OCI-LY3 (cell line): ENCODE data around the gene BTBD9.

ENCODE experiments used
- H2AFZ ChIP-seq: fragments of 200-600, 300-600 bp; shearing (Covaris generic); 2 replicates; pipeline ENCODE4 v1.6.0; 2014; ENCODE audit warnings: antibody characterized with exemption, low read depth, low read length
- H3K27ac ChIP-seq: fragments of 200-600, 300-600 bp; sonication (generic); 2 replicates; pipeline ENCODE4 v1.5.1; 2014; ENCODE audit warnings: mild to moderate bottlenecking, low read length, moderate library complexity, mixed read lengths
- H3K27me3 ChIP-seq: fragments of 200-600, 300-600 bp; sonication (generic); 2 replicates; pipeline ENCODE4 v1.6.1; 2014; ENCODE audit warnings: low read depth, low read length, mixed read lengths
- H3K36me3 ChIP-seq: fragments of 200-600, 300-600 bp; sonication (generic); replicated peaks from 2 replicates; pipeline ENCODE3; 2014; ENCODE audit warnings: low read depth, low read length, mixed read lengths
- H3K4me1 ChIP-seq: fragments of 300-600, 200-600 bp; sonication (generic); 2 replicates; pipeline ENCODE4 v1.6.1; 2014; ENCODE audit warnings: low read length, mixed read lengths
- H3K4me2 ChIP-seq: fragments of 200-600, 300-600 bp; sonication (generic); 2 replicates; pipeline ENCODE4 v1.6.1; 2014; ENCODE audit warnings: low read length, mixed read lengths
- H3K4me3 ChIP-seq: fragments of 300-600, 200-600 bp; sonication (generic); 2 replicates; pipeline ENCODE4 v1.5.1; 2014; ENCODE audit warnings: antibody characterized with exemption, mild to moderate bottlenecking, low read length, moderate library complexity
- H3K79me2 ChIP-seq: fragments of 300-600, 200-600 bp; shearing (Covaris generic); 2 replicates; pipeline ENCODE4 v1.6.1; 2014; ENCODE audit warnings: mild to moderate bottlenecking, low read length, mixed read lengths
- H3K9ac ChIP-seq: fragments of 300-600, 200-600 bp; shearing (Covaris generic); 2 replicates; pipeline ENCODE4 v1.6.0; 2014; ENCODE audit warnings: mild to moderate bottlenecking, low read length, moderate library complexity
- H3K9me3 ChIP-seq: fragments of 200-600, 300-600 bp; shearing (Covaris generic); 2 replicates; pipeline ENCODE4 v1.6.1; 2014; ENCODE audit warnings: low read length, mixed read lengths; ENCODE audit not compliant: insufficient read depth
- H4K20me1 ChIP-seq: fragments of 200-600, 300-600 bp; sonication (generic); 2 replicates; pipeline ENCODE4 v1.6.1; 2016; ENCODE audit warnings: low read length, mixed read lengths; ENCODE audit not compliant: insufficient read depth
- EZH2phosphoT487 ChIP-seq: fragments of 200-600 bp; shearing (Covaris generic); IDR thresholded peaks from 2 replicates; pipeline ENCODE4 v1.6.1; 2018; ENCODE audit warnings: antibody characterized with exemption, mixed run types, low read depth
- TF ChIP-seq, protein P1 (sequence below): fragments of 200-600, 300-600 bp; sonication (generic); IDR thresholded peaks from 2 replicates; pipeline ENCODE4 v1.5.1; 2014; ENCODE audit warnings: antibody characterized with exemption, low read length, low read depth

Gene BTBD9

GRCh38 chr6:38676236-38676973 is 36.7 kb upstream of the BTBD9 start:
- no peaks in the 10 kb centered on the region for H3K79me2 ChIP-seq
- no peaks in the 10 kb centered on the region for H3K27me3 ChIP-seq
- no peak overlapping the region for H3K9ac ChIP-seq
- H3K27ac ChIP-seq: peak overlapping the region; percentile 58
- peaks cover 4% of the 10 kb centered on the region; the same call in 1 of the 2 replicates for H4K20me1 ChIP-seq
- H3K4me1 ChIP-seq: peaks cover 43% of the 10 kb centered on the region
- H3K9me3 ChIP-seq: no peaks in the 10 kb centered on the region
- no peak for TF ChIP-seq EZH2phosphoT487
- TF ChIP-seq, protein P1, sequence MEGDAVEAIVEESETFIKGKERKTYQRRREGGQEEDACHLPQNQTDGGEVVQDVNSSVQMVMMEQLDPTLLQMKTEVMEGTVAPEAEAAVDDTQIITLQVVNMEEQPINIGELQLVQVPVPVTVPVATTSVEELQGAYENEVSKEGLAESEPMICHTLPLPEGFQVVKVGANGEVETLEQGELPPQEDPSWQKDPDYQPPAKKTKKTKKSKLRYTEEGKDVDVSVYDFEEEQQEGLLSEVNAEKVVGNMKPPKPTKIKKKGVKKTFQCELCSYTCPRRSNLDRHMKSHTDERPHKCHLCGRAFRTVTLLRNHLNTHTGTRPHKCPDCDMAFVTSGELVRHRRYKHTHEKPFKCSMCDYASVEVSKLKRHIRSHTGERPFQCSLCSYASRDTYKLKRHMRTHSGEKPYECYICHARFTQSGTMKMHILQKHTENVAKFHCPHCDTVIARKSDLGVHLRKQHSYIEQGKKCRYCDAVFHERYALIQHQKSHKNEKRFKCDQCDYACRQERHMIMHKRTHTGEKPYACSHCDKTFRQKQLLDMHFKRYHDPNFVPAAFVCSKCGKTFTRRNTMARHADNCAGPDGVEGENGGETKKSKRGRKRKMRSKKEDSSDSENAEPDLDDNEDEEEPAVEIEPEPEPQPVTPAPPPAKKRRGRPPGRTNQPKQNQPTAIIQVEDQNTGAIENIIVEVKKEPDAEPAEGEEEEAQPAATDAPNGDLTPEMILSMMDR: no peak
- H3K36me3 ChIP-seq: peaks cover 39% of the 10 kb centered on the region
- peak overlapping the region; percentile 42 for H3K4me2 ChIP-seq
- no peak overlapping the region for H2AFZ ChIP-seq
- no peak overlapping the region for H3K4me3 ChIP-seq

DNA sequence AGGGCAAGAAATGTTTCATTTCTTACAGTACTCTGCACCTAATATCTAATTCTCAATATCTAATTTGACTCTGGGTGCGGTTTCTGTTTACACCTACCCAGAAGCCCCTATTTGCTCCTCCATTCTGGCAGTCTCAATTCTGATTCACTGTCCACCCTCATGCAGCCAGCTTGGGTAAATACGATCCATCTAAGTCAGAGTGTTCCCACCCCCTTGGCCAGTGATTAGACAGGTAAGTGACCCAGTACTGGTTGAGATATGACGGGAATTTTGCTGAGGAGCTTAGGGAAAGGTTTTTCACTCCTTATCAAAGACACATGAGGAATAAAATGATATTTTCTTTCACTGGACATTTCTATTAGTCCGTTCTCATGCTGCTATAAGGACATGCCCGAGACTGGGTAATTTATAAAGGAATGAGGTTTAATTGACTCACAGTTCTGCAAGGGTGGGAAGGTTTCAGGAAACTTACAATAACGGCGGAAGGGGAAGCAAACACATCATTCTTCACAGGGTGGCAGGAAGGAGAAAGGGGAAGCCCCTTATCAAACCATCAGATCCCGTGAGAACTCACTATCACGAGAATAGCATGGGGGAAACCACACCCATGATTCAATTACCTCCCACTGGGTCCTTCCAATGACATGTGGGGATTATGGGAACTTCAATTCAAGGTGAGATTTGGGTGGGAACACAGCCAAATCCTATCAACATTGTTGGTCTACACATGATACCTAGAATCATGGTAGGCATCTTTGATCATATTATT is 33.9 kb upstream of the BTBD9 start:
- TF ChIP-seq, protein P1: no peak
- TF ChIP-seq EZH2phosphoT487: no peak
- no peak overlapping the region for H3K9ac ChIP-seq
- H3K79me2 ChIP-seq: no peaks in the 10 kb centered on the region
- H4K20me1 ChIP-seq: peaks cover 4% of the 10 kb centered on the region; the same call in 1 of the 2 replicates
- H3K4me1 ChIP-seq: peaks cover 40% of the 10 kb centered on the region
- H3K36me3 ChIP-seq: peaks cover 36% of the 10 kb centered on the region
- H3K4me3 ChIP-seq: no peak overlapping the region
- no peak overlapping the region for H2AFZ ChIP-seq
- no peak overlapping the region for H3K27ac ChIP-seq
- no peaks in the 10 kb centered on the region for H3K9me3 ChIP-seq
- peak overlapping the region; percentile 9; the same call in 1 of the 2 replicates for H3K4me2 ChIP-seq
- no peaks in the 10 kb centered on the region for H3K27me3 ChIP-seq

DNA sequence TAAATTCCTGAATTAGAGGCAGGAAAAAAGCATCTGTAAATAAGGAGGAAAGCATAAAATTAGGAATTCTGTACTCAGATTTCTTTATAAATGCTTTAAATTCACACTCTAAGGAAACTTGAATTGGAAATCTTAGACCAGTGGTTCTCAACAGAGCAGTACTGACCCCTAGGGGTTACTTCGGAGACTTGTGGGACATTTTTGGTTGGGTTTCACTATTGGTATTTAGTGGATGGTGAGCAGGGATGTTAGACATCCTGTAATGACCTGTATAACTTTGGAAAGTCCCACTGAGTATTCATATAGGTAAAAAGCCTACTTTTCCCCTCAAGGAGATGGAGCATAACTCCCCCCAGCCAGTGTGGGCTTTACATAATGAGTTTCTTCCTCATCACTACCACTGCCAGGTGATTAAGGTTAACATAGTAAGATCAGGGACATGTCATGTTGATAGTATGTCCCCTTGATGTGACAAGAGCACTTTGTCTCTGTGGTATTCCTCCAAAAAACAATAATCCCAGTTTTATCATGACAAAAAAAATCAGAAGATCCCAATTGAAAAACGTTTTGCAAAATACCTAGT is 32.2 kb upstream of the BTBD9 start:
- no peaks in the 10 kb centered on the region for H3K9me3 ChIP-seq
- H3K36me3 ChIP-seq: peaks cover 25% of the 10 kb centered on the region
- peak overlapping the region; percentile 8; the same call in 1 of the 2 replicates for H3K4me2 ChIP-seq
- no peak overlapping the region for H3K9ac ChIP-seq
- no peaks in the 10 kb centered on the region for H3K79me2 ChIP-seq
- TF ChIP-seq EZH2phosphoT487: no peak
- TF ChIP-seq, protein P1: peak; percentile 91
- H4K20me1 ChIP-seq: 0 out of 2 replicates have a peak, but pooled peaks cover under 1% of the 10 kb centered on the region
- H3K27ac ChIP-seq: no peak overlapping the region
- no peak overlapping the region for H2AFZ ChIP-seq
- peaks cover 24% of the 10 kb centered on the region for H3K4me1 ChIP-seq
- H3K4me3 ChIP-seq: no peak overlapping the region
- no peaks in the 10 kb centered on the region for H3K27me3 ChIP-seq
